CD4-positive, alpha-beta T cell treated with Interleukin-6 for 4 hours (primary cell): ENCODE data around the gene GUF1.

Source experiments
- DNase-seq: peaks from one replicate; pipeline ENCODE4 v3.0.0-alpha.2; 2020; ENCODE audit warnings: mixed read lengths

The GUF1 gene, protein sequence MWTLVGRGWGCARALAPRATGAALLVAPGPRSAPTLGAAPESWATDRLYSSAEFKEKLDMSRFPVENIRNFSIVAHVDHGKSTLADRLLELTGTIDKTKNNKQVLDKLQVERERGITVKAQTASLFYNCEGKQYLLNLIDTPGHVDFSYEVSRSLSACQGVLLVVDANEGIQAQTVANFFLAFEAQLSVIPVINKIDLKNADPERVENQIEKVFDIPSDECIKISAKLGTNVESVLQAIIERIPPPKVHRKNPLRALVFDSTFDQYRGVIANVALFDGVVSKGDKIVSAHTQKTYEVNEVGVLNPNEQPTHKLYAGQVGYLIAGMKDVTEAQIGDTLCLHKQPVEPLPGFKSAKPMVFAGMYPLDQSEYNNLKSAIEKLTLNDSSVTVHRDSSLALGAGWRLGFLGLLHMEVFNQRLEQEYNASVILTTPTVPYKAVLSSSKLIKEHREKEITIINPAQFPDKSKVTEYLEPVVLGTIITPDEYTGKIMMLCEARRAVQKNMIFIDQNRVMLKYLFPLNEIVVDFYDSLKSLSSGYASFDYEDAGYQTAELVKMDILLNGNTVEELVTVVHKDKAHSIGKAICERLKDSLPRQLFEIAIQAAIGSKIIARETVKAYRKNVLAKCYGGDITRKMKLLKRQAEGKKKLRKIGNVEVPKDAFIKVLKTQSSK

DNA sequence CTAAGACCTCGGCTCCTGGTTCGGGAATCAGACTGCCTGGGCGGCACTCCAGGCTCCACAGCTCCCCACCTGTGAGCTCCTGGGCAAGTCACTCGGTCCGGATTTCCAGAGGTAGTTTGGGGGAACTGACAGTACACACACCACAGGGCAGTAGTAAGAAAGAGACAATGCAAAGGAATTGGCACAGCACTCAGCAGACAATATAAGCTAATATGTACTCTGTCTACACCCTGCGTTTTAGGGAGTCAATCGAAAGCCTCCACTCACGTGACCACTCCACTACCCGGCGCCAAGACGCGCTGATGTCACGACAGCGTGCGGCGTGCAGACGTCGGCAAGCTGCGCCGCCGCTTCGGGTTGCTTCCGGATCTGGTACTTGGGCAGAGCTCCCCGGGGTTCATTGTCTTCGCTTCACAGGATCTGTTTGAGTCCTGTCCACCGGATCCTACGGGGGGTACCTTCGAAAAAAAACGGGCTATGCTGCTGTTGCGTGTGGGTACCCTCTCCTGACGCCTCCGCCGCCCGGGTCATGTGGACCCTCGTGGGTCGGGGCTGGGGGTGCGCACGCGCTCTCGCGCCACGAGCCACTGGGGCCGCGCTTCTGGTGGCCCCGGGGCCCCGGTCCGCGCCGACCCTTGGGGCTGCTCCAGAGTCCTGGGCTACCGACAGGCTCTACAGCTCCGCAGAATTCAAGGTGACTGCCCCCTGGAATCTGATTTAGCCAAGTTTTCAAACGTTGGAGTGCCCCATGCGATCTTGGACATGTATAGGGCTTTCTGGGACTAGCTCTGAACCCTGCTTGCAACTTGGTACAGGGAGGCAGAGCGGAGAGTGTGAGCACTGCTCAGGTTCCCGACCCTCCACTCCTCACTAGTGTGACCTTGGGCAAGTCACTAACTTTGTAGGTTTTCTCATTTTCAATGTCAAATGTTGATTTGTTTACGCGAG is at the start of gene GUF1:
Gene GUF1, plus strand, starts transcription at position 327 of the 948 bp plus-strand sequence. Its CDS starts 203 bp downstream, at position 530.
- DNase-seq, result peak; percentile 89

DNA sequence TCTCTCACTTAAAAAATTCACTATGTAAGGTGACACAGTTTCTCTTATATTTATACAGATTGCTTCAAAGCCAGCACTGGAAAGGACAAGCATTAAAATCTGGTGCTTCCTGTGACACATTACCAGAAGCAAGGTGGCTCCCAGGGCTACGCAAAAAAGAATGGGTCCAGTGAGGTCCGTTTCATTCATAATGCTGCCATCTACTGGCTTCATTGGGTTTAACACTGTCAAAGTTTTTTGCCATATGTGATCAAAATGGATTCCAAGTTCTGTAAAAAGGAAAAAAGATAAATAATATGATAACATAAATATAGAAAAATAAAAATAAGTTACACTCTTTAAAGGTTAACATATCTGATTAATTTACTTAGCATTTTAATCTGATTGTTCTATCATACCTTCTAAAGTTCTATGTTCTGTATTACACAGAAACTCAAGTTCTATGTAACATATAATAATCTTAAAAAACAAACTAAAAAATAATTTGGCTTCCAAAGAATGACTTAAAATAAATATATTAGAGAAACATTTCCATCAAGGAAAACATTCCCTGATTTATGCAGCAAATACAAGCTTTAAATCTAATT is 48.8 kb upstream of the GUF1 start:
- peak; percentile 39 for DNase-seq

DNA sequence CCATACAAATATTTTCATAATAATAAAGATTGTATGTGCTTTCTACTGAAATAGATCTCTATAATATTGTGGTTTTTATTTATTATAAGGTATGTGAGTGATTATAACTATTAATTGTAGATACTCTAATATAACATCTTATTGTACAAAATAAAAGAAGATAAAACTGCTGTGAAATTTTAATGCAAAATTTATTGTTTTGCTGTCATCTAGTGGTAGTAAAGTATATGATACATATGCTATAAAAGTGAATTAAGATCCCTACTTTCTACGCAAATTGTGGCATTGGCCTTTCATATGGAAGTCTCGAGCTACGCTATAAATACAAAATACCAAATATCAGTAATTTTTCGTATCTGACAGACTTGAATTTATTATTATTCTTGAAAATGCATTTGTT is 46.1 kb upstream of the GUF1 start:
- no peak for DNase-seq

DNA sequence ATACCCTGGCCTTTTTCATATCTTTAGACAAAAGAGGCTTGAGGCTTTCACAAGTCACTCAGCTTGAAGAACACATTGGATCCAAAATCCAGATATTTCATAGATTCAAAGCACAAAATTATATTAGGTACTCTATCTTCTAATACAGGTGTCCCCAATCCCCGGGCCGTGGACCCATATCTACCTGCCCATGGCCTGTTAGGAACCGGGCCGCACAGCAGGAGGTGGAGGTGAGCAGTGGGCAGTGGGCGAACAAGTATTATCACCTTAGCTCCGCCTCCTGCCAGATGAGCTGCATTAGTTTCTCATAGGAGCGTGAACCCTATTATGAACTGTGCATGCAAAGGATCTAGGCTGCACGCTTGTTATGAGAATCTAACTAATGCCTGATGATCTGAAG is 45.5 kb upstream of the GUF1 start:
- DNase-seq, result no peak

DNA sequence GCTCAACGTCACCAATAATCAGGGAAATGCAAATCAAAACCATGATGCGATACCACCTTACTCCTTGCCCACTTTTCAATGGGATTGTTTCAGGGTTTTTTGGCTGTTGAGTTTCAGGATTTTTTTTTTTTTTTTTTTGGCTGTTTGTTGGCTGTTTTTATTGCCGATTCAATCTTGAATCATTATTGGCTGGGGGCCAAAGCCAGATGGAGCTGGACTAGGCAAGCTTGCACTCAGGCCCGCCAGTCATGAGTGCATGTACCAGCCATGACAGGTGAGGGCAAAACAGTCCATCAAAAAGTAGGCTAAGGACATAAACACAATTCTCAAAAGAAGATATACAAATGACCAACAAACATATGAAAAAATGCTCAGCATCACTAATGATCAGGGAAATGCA is 40.1 kb upstream of the GUF1 start:
- no peak for DNase-seq

DNA sequence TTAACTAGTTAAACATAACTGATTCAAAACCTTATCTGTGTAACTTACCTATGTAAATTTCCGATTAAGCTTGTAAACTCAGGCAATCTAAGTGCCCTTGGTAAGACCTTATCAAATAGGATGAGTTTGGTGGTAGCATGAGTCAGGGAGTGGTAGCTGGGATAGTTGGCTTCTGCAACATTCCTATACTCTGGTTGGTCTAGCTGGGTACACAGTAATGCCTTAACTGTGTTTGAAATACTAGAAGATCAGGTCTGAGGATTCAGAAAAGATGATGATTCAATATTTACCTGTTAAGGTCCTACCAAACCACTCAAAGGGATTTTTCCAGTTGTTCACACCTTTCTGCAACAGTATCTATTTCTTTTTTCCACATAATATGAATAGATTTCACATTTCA is 32.1 kb upstream of the GUF1 start:
- no peak for DNase-seq

DNA sequence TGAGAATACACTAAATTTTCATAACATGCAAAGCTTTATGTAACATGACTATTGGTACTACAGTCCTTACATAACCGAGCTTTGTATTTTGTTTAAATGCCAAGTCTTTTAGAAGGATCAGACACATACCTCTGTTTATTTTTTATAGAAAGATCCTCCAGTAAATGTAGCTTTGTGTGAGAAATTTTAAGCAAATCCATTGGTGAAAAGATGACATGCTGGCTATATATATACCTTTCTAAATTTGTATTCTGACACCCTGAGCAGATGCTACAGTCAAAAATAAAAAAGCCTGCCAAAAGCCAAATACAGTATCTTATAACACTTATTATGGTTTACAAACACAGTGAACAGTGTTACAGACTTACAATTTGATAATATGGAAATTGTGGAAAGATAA is 26.8 kb upstream of the GUF1 start, which contains the start of gene YIPF7:
Gene YIPF7, minus strand, starts transcription at position 201 of the 400 bp plus-strand sequence. CDS start 1,525 bp downstream, outside the sequence.
- DNase-seq, result no peak

DNA sequence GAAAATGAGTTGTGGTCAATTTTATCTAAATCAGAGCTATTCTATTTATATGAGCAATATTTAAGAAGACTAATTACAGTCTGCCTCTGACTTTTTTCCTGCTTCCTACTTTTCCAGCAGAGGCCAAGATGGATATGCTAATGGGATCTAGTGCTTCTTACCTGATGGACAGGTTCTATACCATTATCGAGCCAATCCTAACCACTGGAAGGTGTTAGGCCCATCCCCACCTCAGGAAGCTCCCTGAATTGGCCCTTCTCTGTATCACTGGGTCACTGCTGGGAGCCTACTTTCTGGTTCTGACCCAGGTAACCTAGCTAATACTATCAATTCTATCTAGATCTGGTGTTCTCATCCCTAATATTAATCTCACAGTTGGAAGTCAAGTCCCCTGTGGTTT is 26.2 kb upstream of the GUF1 start:
- no peak for DNase-seq

DNA sequence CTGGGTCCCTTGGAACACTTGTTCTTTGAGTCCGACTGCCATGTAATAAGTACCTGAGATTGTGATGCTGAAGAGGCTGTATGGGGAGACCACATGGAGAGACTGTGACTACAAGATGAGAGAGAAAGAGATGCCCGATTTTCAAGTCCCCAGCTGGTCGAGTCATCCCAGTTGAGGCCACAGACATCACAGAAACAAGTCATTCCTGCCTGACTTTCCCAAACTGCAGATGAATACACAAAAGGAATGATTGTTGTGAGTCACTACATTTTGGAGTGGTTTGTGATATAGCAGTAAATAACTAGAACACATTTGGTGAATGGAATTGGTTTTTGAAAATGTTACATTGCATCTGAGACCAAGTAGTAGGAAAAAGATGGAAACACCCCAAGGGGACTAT is 17.8 kb upstream of the GUF1 start:
- no peak for DNase-seq

DNA sequence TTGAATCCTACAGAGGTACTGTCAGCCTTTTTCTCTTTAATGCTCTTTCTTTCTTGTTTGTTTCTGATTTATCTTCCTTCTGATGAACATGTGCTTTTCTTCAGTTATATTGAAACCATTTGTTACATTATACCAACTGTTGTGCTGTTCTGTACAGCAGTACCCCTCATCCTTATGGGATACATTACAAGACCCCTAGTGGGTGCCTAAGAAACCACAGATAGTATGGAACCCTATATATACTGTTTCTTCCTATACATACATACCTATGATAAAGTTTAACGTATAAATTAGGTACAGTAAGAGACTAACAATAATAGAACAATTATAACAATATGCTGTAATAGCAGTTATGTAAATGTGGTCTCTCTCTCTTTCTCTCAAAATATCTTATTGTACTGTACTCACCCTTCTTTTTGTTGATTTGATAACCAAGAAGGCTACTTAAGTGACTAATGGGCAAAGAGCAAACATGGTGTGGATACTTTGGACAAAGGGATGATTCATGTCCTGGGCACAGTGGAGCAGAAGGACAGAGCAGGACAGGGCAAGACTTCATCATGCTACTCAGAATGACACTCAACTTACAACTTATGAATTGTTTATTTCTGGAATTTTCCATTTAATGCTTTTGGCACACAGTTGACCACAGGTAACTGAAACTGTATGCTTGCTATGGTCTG is 16.1 kb upstream of the GUF1 start:
- DNase-seq, result no peak

DNA sequence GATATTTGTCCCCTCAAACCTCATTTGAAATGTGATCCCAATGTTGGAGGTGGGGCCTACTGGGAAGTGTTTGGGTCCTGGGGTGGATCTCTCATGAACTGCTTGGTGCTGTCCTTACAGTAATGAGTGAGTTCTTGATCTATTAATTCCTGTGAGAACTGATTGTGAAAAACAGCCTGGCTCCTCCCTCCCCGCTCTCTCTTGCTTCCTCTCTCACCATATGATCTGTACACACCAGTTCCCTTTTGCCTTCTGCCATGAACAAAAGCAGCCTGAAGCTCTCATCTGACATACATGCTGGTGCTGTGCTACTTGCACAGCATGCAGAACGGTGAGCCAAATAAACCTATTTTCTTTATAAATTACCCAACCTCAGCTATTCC is 15.6 kb upstream of the GUF1 start:
- DNase-seq, result no peak

DNA sequence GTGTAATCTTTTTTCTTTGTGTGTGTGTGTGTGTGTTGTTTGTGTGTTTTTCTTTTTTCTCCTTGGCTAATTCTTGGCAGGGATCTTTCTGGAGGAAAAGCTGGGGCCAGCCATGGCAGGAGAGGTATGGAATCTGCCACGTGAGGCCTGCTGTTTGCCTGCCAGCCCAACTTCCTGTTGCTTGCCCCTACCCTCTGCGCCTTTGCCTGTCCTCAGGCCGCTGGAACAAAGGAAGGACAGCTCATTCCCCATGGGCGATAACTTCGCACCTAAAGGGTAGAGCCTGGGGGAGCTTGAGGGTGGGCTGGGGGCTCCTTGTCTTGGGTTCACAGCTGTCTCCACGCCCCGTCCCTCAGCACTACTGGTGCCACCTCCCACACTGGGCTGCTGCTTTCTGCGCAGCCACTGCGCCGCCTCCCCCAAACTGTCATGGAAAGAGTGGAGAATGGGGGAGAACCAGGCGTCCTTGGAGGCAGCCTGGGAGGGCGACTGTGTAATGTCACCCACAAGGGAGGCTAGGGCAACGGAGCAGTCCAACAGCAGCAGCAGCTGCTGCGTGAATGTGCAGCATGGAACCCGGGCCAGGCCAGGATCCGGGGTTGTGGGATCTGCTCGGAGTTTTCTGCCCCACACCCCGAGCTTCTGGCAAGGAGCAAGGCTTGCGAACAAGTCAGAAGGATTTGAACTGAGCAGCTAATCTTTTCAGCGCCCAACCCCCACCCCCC is 14.5 kb upstream of the GUF1 start:
- DNase-seq, result no peak

DNA sequence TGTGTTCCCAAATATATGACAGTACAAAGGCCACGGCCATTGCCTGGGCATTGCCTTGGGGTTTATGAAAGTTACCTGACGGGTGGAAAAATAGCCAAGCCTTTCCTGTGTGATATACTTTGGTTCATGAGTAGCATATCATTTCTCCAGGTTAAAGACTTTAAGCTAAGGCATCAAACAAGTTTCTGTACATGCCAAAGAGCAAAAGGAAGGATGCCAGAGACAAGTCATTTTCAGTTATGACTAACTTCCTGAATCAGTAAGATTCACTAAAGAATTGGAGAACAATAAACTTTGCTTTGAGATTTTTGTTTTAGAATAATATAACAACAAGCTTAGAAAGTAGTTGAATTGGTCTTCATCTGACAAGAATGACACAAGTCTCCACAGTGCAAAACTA is 9.7 kb upstream of the GUF1 start:
- no peak for DNase-seq

DNA sequence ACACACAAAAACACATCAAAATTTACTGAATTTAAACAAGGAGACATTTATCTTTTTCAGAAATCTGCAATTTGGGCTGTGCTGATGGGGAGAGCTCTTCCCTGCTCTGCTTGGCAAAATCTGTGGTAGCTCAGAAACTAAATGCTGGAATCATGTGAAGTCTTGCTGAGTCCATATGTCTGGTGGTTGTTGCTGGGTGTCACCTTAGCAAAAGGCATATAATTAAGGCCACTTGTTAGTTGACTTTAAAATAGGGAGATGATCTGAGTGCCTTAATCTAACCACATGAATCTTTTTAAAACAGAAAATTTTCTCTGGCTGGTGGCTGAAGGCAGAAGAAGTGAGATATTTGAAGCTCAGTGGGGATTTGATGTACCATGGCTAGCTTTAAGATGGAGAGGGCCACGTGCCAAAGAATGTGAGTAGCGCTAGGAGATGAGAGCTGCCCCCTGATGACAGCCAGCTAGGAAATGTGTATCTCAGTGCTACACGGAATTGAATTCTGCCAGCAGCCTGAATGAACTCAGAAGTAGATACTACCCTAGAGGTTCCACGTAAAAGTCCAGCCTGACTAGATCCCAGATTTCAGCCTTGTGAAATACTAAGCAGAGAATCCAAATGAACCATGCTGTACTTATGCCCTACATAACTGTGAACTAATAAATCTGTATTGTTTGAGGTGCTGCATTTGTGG is 7.6 kb upstream of the GUF1 start:
- DNase-seq, result no peak

DNA sequence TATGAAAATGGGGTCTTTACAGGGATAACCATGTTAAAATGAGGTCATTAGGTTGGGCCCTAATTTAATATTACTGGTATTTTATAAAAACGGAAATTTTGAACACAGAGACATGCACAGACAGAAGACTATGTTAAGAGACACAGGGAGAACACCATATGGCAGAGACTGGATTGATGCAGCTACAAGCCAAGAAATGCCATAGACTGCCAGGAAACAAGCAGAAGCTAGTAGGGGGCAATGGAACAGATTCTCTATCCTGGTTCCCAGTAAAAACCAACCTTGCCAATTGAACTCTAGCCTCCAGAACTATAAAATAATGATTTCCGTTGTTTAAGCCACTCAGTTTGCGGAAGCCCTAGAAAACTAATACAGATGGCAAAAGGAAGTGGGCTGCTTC is 6.6 kb upstream of the GUF1 start:
- DNase-seq, result no peak

DNA sequence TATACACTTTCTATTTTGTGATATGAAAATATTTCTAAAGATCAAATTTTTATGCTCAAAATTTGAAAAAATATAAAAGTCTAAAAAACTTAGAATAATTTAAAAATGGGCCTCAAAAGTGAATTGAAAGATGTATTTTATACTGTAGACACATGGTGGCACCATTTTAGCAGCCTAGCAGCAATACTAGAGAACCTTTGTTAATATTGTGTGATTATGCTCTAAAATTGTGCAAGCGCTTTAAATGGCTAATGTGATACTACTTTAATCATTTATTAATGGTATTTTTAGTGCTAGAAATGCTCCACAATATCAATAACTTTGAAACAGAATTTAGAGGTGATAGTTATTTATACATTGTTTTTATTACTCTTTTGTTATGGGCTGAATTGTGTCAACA is 3.7 kb upstream of the GUF1 start:
- DNase-seq, result no peak

DNA sequence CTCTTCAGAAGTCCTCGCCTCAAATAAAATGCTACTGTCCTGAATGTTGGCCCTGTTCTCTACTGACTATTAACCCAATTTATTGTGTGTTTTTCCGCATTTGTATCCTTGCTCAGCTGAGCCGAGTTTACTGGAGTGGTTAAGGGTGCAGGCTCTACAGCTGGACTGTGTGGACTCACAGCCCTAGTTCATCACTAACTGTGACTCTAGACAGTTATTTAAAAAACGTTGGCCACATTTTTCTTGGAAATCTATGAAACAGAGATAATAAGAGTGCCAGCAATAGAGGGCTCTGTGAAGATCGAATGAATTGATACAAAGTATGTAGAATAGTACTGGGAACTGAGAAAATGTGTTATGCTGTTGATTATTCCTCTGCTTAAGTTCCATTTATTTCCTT is 2.9 kb upstream of the GUF1 start:
- DNase-seq, result no peak

DNA sequence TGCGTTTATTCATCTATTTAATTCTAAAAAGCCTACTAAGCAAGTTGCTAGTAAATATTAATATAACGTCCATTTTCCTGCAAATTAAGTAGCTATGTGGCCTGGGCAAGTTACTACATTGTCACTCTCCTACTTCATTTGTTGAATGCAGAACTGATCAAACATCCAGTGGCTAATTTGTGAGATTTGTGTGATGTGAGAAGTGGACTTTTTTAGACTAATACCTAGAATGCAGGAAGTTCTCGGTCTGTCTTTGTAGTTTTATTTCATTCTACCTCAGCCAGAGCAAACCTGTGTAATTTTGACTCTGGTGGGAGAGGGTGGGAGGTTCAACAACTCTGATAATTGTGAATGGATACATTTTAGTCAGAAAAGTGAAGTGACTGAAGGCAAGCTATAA is 840 bp downstream of the GUF1 start:
- DNase-seq, result no peak

DNA sequence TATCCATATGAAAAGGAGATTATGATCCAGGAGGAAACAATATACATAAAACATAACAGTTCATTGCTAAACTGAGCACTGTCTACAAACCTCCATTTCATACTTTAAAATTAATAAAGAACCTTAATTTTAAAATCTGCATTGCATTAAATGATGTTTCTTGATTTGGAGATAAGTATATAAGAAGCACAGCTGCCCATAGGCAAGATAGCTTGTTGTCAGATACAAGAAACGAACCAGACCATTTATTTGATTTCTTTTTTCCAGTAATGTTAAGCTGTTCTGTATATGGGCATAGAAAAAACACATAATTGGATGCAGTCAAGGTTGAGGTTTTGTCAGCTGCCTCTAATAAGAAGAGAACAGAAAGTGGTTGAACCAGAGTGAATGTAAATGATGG is 6.4 kb downstream of the GUF1 start:
- DNase-seq, result no peak

DNA sequence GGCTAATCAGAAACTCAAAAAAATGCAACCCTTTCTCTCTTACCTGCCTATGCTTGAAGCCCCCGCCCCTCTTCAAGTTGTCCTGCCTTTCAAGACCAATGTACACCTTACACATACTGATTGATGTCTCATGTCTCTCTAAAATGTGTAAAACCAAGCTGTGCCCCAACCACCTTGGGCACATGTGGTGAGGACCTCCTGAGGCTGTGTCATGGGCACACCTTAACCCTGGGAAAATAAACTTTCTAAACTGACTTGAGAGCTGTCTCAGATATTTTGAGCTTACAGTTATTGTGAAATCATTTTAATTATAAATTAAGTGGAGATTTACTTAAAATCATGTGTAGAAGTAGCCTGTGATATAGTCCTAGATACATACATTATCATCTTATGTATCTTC is 22.2 kb downstream of the GUF1 start:
- no peak for DNase-seq

DNA sequence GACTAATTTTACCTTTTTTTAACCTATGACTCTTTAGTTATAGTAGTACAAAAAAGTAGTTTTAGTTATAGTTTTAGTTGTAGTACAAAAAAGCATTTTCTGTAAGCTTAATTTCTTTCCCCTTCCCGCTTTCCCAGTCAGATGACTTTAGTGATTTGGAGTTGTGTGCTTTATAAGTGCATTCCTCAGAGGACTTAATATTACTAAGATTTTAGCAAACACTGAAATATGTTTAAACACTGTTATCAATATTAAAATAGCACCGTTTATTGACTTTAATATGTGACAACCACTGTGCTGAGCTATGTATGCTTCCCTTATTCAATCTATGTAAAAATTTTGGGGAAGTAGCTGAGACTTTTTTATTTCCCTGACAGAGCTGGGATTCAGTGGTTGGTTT is 22.8 kb downstream of the GUF1 start:
- no peak for DNase-seq
